Activated CD8-positive, alpha-beta memory T cell treated with anti-CD3 and anti-CD28 coated beads for 24 hours (primary cell): ENCODE measurements around the gene RNU6-8.

ENCODE experiments used
- DNase-seq: peaks from one replicate; pipeline ENCODE4 v3.0.0-alpha.2; 2020

RNU6-8 gene

DNA sequence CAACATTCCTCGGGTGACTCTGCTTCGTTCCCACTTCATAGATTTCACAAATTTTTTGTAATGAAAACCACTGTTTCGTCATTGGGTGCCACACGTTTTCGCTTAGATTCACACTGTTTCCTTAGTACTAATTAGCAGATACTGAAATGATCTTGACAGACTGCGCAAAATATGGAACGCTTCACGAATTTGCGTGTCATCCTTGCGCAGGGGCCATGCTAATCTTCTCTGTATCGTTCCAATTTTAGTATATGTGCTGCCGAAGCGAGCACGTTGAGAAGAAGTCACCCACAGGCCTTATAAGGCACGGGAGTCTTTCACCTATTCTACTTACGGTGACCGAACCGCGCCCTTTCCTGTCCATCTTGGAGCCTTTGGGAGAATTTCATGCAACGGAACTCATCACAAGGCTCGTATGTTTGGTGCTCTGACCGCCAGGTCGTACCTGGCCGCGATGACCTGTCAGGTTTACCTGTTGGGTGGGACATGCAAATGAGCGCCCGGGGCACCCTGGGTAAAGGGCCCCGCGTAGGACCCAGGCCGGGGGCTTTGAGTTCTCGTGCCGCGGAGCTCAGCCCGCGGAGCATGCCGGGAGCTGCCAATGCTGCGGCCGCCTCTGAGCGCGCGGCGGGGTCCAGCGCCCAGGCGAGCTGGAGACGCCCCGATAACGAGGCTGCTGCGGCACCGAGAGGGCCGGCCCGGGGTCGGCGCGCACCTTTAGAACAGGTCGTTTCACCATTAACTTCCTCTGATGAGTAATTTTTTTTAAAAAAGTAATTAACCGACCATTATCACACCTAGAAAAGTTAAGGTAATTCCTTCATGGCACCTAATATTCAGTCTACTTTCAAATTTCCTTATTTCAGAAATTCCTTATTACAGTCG is at the start of gene RNU6-8:
Gene RNU6-8, minus strand, starts transcription at position 272 of the 885 bp plus-strand sequence.
- peak; percentile 93 for DNase-seq

DNA sequence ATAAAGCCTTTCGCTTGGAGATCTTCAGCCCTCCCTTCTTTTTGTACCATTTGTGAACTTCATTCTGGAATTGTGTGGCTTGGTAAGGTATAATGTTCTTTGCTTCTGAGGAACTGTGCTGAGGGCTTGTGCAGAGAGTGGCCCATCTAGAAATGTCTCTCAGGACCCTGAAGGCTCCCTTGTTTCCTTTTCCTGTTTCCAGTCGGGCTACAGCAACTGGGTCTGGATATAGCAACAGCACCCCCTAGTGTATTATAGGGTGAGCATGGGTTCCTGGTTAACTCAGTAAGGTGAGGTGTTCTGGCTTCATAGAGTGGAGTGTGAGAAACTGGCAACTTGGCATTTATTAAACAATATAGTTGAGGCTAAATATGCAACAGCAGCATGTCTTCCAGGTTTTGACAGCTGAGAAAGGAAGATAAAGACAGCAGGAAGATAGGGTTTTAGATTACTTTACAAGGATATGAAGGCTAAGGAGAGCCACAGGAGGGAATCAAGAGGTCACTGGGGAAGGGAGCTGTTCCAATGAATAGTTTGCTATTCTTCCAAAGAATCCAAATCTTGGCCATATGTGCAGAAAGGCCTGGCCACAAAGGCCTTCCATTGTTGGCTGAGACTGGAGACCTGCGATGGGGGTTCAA is 49.1 kb upstream of the RNU6-8 start:
- DNase-seq = peak; percentile 63

DNA sequence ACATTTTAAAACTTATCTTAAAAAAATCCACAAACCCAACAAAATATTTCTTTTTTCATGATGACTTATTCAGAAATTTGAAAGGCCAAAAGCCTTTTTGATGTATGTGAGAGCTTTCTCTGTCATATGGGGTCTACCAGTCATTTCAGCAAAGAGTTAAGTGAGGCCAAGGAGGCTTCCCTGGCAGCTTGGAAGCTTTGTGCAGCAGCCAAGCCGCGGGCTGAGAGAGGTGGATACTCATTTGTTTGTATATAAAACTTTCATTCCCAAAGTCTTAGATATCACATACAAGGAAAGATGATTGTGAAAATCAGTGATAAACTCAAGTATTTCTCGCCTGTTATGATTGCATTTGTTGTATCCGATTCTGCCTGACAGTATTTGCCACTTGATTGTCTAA is 48.5 kb upstream of the RNU6-8 start:
- DNase-seq = no peak

DNA sequence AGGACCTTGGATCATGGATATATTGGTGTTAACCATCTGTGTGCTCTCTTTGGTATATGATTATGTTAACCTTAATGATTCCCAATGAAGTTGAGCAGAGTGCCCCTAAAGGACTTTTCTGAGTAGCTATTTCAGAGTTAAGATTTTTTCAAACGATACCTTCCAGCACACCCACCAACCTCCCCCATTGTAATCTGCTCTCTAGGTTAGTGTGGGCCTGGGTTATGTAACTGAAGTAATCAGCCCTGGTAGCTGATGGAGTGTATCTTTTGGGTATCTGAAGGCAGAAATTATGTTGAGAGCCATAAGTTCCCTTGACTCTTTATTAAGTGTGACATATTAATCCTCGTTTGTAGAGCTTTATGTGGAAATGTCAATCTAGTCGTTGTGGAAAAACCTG is 47.6 kb upstream of the RNU6-8 start:
- no peak for DNase-seq

DNA sequence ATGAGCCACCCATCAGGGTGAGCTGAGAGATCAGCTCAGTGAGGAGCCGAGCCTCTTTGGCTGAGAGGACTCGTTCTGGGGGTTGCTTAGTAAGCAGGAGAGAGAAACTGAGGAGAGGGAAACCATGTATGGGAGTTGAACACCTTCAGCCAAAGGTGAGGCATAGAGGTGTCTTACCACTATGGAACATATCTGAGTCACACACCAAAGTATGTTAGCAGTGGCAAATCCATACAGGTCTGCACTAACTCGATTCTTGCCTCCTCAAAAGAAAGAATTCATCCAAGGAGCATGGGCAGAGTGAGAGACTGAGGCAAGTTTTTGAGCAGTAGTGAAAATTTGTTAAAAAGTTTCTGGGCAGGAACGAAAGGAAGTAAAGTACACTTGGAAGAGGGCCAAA is 46.7 kb upstream of the RNU6-8 start:
- no peak for DNase-seq

DNA sequence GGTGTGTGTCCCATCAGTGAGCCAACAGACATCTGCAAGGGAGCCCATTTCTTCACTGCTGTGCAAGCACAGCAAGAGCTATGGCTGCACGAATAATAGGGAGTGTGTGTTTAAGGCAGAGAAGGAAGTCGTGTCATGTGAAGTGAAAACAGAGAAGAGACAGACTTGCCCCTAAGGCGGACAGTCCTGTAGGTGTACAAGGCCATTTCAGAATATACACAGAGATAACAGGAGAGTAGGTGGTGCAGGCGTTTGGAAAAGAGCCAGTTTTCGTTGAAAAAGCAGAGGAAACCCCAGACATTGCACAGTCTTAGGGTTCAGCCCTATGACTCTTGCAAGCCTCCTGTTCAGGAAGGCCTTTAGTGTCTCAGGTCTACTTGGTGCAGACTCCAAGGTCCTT is 46.3 kb upstream of the RNU6-8 start:
- DNase-seq = no peak

DNA sequence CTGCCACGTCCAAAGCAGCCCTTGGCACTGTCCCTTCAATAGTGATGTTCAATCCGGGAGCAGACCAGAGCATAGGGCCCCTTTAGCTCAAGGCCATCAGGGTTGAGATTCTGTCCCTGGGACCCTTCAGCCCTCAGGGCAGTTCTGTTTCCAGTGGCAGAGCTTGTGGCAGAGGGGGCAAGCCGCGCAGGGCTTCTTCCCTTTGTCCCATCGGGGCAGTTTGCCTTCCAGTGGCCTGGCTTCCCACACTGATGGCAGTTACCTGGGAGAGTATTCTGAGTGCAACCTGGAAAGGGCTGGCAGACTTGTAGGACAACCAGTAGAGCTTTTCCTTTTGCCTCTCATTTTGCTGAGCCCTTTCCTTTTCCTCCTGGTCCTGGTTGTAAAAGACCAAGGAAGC is 43.7 kb upstream of the RNU6-8 start:
- no peak for DNase-seq

DNA sequence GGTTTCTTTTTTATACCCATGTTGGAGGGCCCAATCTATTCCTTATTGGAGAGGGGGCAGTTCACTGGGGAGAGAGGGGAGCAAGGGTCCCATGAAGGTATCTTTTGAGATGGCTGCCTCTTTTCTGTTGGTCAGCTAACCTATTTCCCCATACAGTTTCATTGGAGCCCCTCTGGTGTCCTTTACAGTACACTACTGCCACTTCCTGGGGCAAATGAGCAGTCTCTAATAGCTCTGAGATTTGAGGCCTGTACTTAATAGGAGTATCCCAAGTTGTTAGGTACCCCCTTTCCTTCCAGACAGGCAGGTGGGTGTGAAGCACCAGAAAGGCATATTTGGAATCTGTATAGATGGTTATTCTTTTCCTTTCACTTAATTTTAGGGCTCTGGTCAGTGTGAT is 41.3 kb upstream of the RNU6-8 start:
- DNase-seq = no peak

DNA sequence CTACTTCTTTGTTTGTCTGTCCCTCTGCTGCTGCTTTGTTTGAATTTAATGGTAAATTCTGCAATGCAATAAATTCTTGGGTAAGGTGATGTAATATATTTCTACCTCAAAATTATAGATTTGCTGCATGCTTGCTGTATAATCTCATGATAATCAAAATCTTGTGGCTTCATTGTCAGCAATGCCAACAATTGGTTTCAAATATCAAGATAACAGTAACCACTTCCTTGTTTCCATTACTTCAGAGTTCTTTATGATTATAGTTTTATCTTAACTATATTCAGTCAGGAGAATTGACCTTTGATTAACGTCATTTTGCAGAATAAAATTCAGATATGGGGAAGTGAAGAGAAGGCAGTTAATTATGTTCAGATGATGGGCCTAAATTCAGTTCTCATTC is 30.2 kb upstream of the RNU6-8 start:
- DNase-seq = no peak

DNA sequence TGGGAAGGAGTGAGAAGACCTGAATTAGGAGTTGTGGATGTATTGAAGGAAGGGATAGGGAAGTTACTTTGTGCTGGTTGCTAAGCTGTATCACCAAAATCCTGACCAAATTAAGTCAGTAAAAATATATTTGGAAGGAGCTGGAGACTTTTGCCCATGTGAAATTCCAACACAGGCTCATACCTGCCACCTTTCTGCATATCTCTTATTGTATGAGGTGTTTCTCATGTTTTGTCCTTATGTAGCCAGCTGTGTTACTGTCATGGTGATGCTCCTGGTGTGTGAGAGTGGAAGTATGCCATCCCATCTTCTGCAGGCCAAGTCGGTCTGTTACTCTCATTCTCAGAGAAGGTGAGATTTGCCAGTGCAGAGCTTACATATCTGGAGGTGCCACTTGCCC is 29.4 kb upstream of the RNU6-8 start:
- no peak for DNase-seq

DNA sequence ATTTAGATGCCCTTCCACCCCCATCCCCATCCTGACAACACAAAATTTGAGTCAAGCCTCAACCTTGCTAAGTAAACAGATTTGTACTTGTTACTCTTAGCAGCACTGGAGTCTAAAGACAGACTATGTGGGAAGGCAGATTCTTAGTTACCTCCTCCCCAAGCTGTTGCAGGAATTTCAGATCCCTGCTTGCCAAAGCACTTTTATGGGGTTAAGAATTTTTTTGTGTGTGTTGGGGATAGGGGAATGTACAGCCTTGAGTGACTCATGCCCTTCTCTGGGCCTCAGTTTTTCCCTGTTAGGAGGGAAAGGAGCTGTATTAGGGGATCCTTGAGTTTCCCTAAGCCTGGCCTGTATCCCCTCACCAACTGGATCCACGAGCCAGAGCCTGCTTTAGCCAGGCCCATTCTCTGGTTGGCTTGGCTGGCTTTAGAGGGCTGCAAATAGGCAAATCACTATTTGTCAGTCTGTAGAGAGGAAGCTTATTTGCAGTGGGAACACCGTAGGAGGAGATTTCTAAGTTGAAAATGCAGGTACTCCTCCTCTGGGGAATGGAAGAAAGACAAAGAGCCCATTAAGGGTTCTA is 27.7 kb upstream of the RNU6-8 start:
- no peak for DNase-seq

DNA sequence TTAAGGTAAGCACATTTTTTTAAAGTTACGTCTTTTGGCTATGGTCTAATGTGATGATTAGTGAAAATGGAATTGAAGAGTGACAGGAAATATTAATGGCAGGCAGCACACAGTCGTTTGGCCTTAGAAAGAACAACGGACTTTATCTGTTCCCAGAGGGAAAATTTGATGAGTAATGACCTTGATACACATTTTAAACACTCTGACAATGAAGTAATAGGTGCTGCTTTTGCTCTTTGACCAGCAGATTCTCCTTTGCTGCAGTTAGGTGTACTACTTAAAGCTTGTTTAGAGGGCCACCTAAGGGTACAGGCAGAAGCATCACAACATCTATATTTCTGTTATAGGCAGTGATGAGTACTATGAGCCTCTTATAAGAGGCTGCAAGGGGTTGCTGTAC is 27.1 kb upstream of the RNU6-8 start:
- no peak for DNase-seq

DNA sequence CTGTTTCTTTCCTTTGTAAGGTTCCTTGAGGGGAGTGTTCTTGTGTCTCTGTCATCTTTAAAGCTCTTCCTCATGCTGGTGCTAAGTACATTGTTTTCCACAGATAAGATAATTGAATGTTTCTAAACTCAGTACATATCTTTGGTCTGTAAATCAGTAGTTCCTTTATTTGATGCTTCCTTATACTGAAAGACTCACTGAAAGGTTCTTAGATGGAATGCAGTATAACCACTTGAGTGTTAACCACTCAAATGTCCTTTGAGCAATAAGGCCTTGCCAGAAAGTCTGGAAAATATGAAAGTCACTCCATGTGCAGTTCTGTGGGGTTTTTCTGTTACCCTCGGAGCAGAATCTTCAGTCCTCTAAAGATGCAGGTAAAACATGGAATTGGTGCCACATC is 23.0 kb upstream of the RNU6-8 start:
- no peak for DNase-seq

DNA sequence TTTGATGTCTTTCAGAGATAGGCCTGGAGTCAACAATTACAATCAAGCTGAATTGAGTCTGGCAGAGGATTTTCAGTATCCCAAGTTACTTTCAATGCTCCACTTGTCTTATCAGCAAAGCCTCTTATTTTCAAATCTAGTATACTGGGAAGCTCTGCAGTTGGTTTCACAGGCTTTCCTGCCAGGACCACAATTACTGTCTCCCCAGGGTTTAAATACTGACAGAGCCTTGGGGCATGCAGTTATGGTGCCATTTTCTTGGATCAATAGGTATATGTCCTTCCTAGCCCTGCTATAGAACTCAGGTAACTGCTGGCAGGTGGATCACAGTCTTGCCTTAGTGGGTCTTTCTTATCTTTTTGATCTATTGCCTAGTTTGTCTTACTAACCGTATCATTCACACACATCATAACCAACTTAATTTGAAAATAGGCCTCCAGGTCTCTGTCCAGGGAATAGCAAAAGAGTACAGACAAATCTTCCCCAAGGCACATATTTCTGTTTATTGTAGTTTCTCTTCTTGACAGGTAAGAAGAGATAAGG is 22.4 kb upstream of the RNU6-8 start:
- no peak for DNase-seq

DNA sequence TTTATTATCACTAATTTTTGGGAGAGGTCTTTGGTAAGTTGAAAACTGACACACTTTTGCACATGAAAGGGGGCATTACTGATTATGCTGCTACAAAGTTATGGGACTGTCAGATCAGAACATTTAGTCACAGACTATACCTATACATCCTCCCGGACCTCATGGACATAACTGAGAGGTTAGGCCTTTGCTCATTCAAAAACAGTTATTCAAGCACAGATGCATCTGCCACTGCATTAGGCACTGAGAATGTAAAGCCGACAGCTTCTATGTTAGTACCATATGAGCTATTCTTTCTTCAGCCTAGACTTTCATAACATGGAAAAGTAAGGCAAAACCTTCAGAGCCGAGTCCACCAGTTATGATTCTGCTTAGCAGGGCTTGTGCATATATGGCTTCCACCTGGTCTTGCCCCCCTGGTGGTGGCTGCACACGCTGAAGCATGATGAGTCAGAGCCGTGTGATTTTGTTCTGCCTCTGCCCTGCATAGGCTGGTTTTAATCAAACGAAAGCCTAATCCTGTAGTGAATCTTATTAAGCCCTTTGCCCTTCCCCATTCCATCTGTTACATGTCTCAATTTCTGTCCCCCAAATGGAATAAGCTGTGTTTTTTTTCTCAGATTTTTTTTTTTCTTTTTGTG is 21.8 kb upstream of the RNU6-8 start:
- DNase-seq = no peak

DNA sequence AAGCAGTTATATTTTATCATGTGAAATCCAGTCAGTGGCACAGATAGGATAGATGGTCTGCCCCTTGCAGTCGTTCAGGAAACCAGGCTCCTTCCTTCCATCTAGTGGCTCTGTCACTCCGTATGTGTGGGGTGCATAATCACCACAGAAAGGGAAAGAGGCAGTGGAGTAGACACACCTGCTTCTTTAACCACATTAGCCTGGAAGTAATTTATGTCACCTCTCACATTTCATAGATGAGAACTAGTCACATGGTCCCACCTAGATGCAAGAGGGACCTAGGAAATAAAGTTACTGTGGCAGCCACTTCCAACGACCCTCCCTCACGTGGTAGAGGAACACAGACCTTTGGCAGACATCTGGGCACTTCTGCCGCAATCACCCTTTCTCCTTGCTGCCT is 14.2 kb upstream of the RNU6-8 start:
- no peak for DNase-seq

DNA sequence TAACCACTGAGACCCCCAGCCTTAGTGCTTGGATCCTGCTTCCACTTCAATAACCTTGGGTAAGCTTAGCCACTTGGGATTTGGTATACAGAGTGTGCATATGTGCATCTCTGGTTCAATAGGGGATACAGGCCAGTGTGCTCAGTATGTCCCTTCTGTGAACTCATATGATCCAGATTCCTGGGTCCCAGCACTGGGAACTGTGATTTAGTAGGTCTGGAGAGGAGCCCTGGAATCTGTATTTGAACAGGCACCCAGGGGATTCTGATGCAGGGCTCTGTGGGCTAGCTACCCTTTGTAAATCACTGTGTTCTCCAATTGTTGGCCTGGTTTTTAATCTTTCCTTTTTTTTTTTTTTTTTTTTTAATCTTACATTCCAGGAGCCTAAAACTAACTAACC is 9.8 kb upstream of the RNU6-8 start:
- DNase-seq = no peak

DNA sequence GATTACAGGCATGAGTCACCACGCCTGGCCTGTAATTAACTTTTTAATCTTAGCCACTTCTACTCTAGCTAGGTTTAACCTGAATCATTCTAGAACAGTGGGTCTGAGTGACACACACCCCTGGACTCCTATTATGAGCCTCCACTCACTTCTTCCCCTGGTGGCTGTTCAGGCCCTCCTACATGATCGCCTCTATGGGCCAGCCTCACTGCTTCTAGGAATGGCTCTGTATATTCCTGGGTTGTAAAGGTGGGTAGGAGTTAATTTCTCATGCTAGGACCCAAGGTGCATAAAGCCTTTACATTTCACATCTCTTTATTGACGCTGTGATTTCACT is 8.0 kb upstream of the RNU6-8 start:
- DNase-seq = no peak

DNA sequence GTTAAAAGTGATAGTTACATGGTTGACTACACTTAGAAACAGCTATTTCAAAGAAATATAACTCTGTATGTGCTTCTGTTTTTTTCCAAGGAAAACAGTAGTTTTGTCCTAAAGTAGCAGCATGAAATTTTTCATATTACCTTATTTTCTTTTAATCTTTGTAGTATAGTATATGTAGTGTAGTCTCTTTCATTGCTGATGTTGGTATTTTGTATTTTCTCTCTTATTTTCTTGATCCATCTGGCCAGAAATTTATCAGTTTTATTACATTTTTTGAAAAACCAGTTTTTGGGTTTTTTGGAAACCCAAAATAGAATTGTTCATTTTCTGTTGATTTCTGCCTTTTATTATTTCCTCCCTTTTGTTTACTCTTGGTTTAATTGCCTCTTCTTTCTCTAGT is 6.4 kb upstream of the RNU6-8 start:
- DNase-seq = no peak

DNA sequence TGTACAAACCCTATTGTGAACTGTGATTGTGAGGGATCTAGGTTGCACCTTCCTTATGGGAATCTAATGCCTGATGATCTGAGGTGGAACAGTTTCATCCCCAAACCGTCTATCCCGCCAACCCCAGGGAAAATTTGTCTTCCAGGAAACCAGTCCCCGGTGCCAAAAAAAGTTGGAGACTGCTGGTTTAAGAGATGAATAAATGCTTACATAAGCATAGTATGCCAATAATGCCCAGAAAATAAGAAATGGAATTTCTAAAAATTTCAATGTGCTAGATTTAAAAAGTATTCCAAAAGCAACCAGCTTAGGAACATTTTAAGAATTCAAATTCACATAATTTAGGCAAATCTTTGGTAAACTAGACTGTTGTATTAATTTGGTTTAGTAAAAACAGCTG is 5.4 kb upstream of the RNU6-8 start:
- no peak for DNase-seq

DNA sequence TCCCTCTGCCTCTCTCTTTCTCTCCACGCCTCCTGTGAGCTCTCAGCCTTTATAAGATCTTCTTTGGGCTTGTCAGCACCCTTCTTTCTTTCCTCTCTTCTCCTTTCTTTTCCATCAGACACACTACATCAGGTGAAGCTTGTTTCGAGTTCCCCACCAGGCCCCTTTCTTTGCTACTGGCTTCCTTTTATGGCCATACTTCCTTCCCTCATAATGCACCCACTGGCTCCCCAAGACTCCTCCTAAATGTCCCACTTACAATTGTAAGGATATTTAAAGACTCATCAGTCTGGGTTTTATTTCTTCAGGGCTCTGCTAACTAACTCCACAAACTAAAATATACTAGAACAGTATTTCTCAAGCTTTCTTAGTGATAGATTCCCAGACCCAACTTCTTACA is 3.5 kb upstream of the RNU6-8 start:
- no peak for DNase-seq

DNA sequence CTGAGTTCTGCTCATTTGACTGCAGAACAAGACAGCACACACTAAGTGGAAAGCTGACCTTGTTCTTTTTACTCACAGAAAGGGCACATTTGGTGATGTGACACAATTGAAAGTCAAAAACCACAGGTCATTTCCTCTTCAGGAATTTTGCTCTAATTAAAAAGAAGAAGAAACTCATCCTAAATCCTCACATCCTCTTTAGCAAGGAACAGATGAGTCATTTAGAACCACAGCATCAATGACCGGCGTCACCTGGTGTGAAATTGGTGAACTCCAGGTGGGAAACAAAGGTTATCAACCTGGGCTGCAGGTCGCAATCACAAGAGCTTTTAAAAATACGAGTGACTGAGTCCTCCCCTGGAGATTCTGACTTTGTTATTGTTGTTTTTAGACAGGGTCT is 2.9 kb upstream of the RNU6-8 start:
- no peak for DNase-seq

DNA sequence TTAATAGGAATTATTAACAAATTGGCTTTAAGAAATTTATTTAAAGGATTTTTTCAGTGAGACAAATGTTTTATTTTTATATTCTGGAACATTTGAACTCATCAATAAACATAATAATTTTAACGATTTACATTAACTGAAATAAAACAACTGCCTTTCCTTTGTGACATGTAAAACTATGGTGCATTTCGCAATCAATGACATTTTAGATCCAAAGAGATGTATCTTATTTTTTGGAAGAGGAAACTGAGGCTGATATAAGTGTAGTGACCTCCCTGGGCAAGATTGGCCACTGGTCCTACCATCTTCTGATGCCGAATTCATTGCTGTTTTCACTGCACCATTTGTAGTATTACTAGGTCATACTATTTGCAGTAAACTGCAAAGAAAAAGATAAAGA is 2.5 kb upstream of the RNU6-8 start:
- DNase-seq = no peak

DNA sequence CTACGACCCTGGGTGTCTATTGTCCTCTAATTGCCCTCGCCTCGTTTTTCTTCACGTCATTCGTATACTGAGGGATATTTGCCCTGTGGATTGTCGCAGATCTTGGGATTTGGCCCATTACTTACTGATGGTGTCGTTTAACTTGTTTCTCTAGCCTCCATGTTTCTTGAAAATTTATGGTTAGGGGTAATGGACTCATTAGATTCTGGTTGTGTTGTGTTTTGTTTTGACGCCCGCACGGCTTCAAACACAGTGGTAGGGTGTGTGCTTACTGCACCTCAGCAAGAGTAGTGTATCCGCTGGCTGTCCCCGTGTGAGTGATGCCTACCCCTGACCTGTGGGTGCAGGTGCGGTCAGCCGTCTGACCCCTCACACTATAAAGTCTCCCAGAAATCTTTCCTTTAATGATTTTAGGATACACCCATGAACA is 874 bp upstream of the RNU6-8 start:
- DNase-seq = peak; percentile 67
